Transverse colon (tissue), 4 donors: ENCODE data around the gene SLC51A. TPM values are rescaled to one million over a fixed set of nuclear protein-coding genes. Genes with fewer than 3 reads are reported as not detected.

Experiments used
- DNase-seq: peaks from one replicate; pipeline ENCODE4 v3.0.0-alpha.2; 2019
- H3K27ac ChIP-seq, 4 donors: fragments of 200-600 bp; sonication (generic); 2 replicates each; pipeline ENCODE4 v1.5.1; 2016 to 2018; ENCODE audit warnings: inconsistent platforms in 4 of 4
- H3K27me3 ChIP-seq: fragments of 200-600 bp; sonication (generic); 2 replicates; pipeline ENCODE4 v1.5.1; 2017; ENCODE audit warnings: inconsistent platforms
- H3K36me3 ChIP-seq, 4 donors: fragments of 200-600 bp; sonication (generic); 2 replicates each; pipeline ENCODE4 v1.5.1; 2017 to 2019; ENCODE audit warnings: inconsistent platforms in 4 of 4
- H3K4me1 ChIP-seq, 4 donors: fragments of 200-600 bp; sonication (generic); 2 replicates each; pipeline ENCODE4 v1.5.1; 2017 to 2020; ENCODE audit warnings: inconsistent platforms in 4 of 4
- H3K4me3 ChIP-seq, 4 donors: fragments of 200-600 bp; sonication (generic); 1 replicate in 1 of 4; 2 replicates in 3 of 4; pipeline versions ENCODE4 v1.5.1 to v1.6.1; 2017 to 2019; ENCODE audit warnings: inconsistent platforms in 4 of 4
- H3K9me3 ChIP-seq, 2 donors: fragments of 200-600 bp; sonication (generic); 2 replicates each; pipeline ENCODE4 v1.5.1; 2017 to 2019; ENCODE audit warnings: inconsistent platforms in 2 of 2
- CTCF ChIP-seq, 5 experiments: fragments of 200-600 bp in 3 of 5; fragments of 450-650 bp in 2 of 5; sonication (generic) in 3 of 5; IDR thresholded peaks; 1 replicate in 2 of 5; 2 replicates in 3 of 5; pipeline ENCODE4 v1.5.1; 2016 to 2017; ENCODE audit warnings: antibody characterized with exemption in 5 of 5, inconsistent platforms in 3 of 5, mild to moderate bottlenecking in 2 of 5, moderate library complexity in 1 of 5
- EP300 ChIP-seq: sonication (generic); formaldehyde crosslinking; IDR thresholded peaks from one replicate; pipeline ENCODE4 v1.6.1; 2017; ENCODE audit warnings: antibody characterized with exemption, low read depth
- POLR2A ChIP-seq: fragments of 450-650 bp; IDR thresholded peaks from one replicate; pipeline ENCODE4 v1.6.1; 2016; ENCODE audit warnings: antibody characterized with exemption, mild to moderate bottlenecking, moderate library complexity
- POLR2AphosphoS5 ChIP-seq, 3 donors: sonication (generic); formaldehyde crosslinking; IDR thresholded peaks; one replicate each; pipeline ENCODE4 v1.6.1; 2016; ENCODE audit warnings: antibody characterized with exemption in 3 of 3
- WGBS, 2 donors: methylation state at CpG; one replicate each; pipeline ENCODE4 v1.1.5; 2018; ENCODE audit warnings: low coverage in 1 of 2; 5-methylcytosine and 5-hydroxymethylcytosine counted together
- in situ Hi-C, 4 donors: fragments of 200-750 bp; cut with MboI; loops; one replicate each; pipeline versions ENCODE4 v1.15.0 to v1.15.1; 2017; ENCODE audit warnings: low sequenced_read_pairs in 3 of 4, low pct_ligation_motif_present in 1 of 4, low pct_unique_long_range_greater_than_20kb in 1 of 4
- intact Hi-C: fragments of 100-400 bp; cut with DNase I; formaldehyde crosslinking; loops from one replicate; pipeline ENCODE4 v1.15.1; 2023; ENCODE audit warnings: low total_unique reads
- total RNA-seq, 4 donors: library from RNA; depleted of rRNA; stranded (reverse); fragments of >200 nt; gene quantifications; one replicate each; pipeline ENCODE4 v1.1.0, GENCODE V29; 2016

The SLC51A gene
- total RNA-seq, 4 donors from 2014 or later: 7.2 to 123 (median 40.5) TPM

GRCh38 chr3:196232154-196232881, 16.0 kb downstream of the SLC51A start:
- Histone ChIP-seq H3K27ac (no peak overlapping the region), H3K9me3 (no peaks in the 10 kb centered on the region), H3K4me1 (no peaks in the 10 kb centered on the region), H3K27me3 (no peaks in the 10 kb centered on the region), H3K36me3 (peaks cover 0 to 1% (median 0%) of the 10 kb centered on the region in 4 donors), H3K4me3 (no peak overlapping the region)
- in situ Hi-C loops (no loop called here), intact Hi-C loops (no loop called here)
- WGBS, 2 donors: 86 to 93% methylated on average over 10 to 12 of the region's 12 CpGs
- DNase-seq: no peak
- TF ChIP-seq EP300 (no peak), POLR2A (no peak), CTCF (IDR thresholded peaks at IDR 0.05) (no peak), POLR2AphosphoS5 (IDR thresholded peaks at IDR 0.05) (no peak)

GRCh38 chr3:196232882-196233251, 16.5 kb downstream of the SLC51A start:
- peaks cover 0 to 6% (median under 1%) of the 10 kb centered on the region in 4 donors for H3K36me3 ChIP-seq
- in situ Hi-C loops (no loop called here), intact Hi-C loops (no loop called here)
- H3K27ac ChIP-seq: no peak overlapping the region
- TF ChIP-seq EP300: no peak
- no peak for TF ChIP-seq POLR2A
- no peak for TF ChIP-seq POLR2AphosphoS5 (IDR thresholded peaks at IDR 0.05)
- TF ChIP-seq CTCF (IDR thresholded peaks at IDR 0.05): no peak
- no peaks in the 10 kb centered on the region for H3K4me1 ChIP-seq
- WGBS, 2 donors: 60 to 87% methylated on average over 1 to 8 of the region's 8 CpGs
- no peak for DNase-seq
- H3K4me3 ChIP-seq: no peak overlapping the region
- no peaks in the 10 kb centered on the region for H3K9me3 ChIP-seq
- no peaks in the 10 kb centered on the region for H3K27me3 ChIP-seq

GRCh38 chr3:196235452-196236122, 19.3 kb downstream of the SLC51A start:
- Histone ChIP-seq H3K4me1 (no peaks in the 10 kb centered on the region), H3K4me3 (no peak overlapping the region), H3K27me3 (no peaks in the 10 kb centered on the region), H3K9me3 (no peaks in the 10 kb centered on the region), H3K27ac (no peak overlapping the region), H3K36me3 (peaks cover 0 to 22% (median 10%) of the 10 kb centered on the region in 4 donors)
- TF ChIP-seq POLR2AphosphoS5 (IDR thresholded peaks at IDR 0.05): no peak
- no peak for TF ChIP-seq EP300
- no peak for TF ChIP-seq CTCF (IDR thresholded peaks at IDR 0.05)
- no peak for TF ChIP-seq POLR2A
- in situ Hi-C loops: no loop called here
- no peak for DNase-seq
- 81% methylated on average over 12 of the region's 12 CpGs; no CpG with 5 or more reads in 1 of the 2 donors for WGBS, 2 donors
- intact Hi-C loops: no loop called here

- Histone ChIP-seq H3K4me3 (no peak overlapping the region), H3K27me3 (no peaks in the 10 kb centered on the region), H3K9me3 (no peaks in the 10 kb centered on the region), H3K36me3 (peaks cover 0 to 26% (median 12%) of the 10 kb centered on the region in 4 donors), H3K27ac (no peak overlapping the region), H3K4me1 (no peaks in the 10 kb centered on the region)
- TF ChIP-seq EP300: no peak
- no peak for TF ChIP-seq POLR2AphosphoS5 (IDR thresholded peaks at IDR 0.05)
- TF ChIP-seq POLR2A: no peak
- TF ChIP-seq CTCF (IDR thresholded peaks at IDR 0.05): no peak
- in situ Hi-C loops: no loop called here
- intact Hi-C loops: no loop called here
- 94% methylated on average over 5 to 8 of the region's 8 CpGs for whole genome bisulfite sequencing, 2 donors
- DNase-seq: no peak
Measured at GRCh38 chr3:196236223-196236622, 19.9 kb downstream of the SLC51A start.
